Endothelial cell of umbilical vein (primary cell): ENCODE data around the gene DLEC1. TPM values are rescaled to one million over a fixed set of nuclear protein-coding genes. Genes with fewer than 3 reads are reported as not detected.
"Not testable (repeated sequence)": the region's sequence is repeated elsewhere in the genome, so short reads cannot be mapped to it uniquely, and the experiment has no call there.

Experiments used
- BruUV-seq: library from RNA; stranded (reverse); fragments of 400-500 nt; replicated peaks from 2 replicates; lab custom pipeline; 2021; lab: Mats Ljungman, UMichigan
- CTCF ChIA-PET: fragments of 300-600, 350-600 bp; sonication (Branson Sonifier 250); formaldehyde crosslinking; loops from one replicate; lab custom pipeline; 2021; ENCODE audit warnings: antibody characterized with exemption, inconsistent platforms; lab: Charles Lee
- POLR2A ChIA-PET: fragments of 300-600, 350-600 bp; sonication (Branson Sonifier 250); formaldehyde crosslinking; loops from one replicate; lab custom pipeline; 2021; ENCODE audit warnings: antibody characterized with exemption, inconsistent platforms; lab: Charles Lee
- DNase-seq: peaks from one replicate; pipeline ENCODE4 v3.0.0-alpha.2; 2011; ENCODE audit warnings: low read depth, low spot score
- FAIRE-seq: peaks from 2 replicates; lab custom pipeline; 2011; peaks lifted over from hg19 to GRCh38; lab: Jason Lieb, UNC
- H2AFZ ChIP-seq: 2 replicates; pipeline ENCODE4 v1.6.0; 2012; ENCODE audit warnings: low read depth, low read length, control low read depth, inconsistent platforms
- H3K27ac ChIP-seq: 2 replicates; pipeline ENCODE4 v1.5.1; 2011; ENCODE audit warnings: low read depth, mild to moderate bottlenecking, control low read depth, low read length, moderate library complexity; ENCODE audit not compliant: insufficient read depth
- H3K27me3 ChIP-seq, 2 experiments: 2 replicates each; pipeline versions ENCODE4 v1.6.0 to v1.6.1; 2011; ENCODE audit warnings: low read length in 2 of 2, mixed read lengths in 1 of 2; ENCODE audit not compliant: control insufficient read depth in 2 of 2, insufficient read depth in 2 of 2
- H3K36me3 ChIP-seq, 2 experiments: 2 replicates in 1 of 2; 3 replicates in 1 of 2; pipeline ENCODE4 v1.5.1; 2011; ENCODE audit warnings: low read length in 2 of 2, mild to moderate bottlenecking in 1 of 2, moderate library complexity in 1 of 2; ENCODE audit not compliant: control insufficient read depth in 2 of 2, insufficient read depth in 2 of 2; ENCODE audit errors: extremely low read depth in 1 of 2
- H3K4me1 ChIP-seq: 3 replicates; pipeline ENCODE4 v1.5.1; 2011; ENCODE audit warnings: mild to moderate bottlenecking, low read length; ENCODE audit not compliant: control insufficient read depth, insufficient read depth; ENCODE audit errors: extremely low read depth
- H3K4me2 ChIP-seq: 2 replicates; pipeline ENCODE4 v1.6.1; 2011; ENCODE audit warnings: low read length, control low read depth, mixed read lengths; ENCODE audit not compliant: insufficient read depth
- H3K4me3 ChIP-seq, 3 experiments: fragments of 200-600 bp in 1 of 3; sonication (generic), shearing (Covaris generic) in 1 of 3; replicated peaks in 1 of 3; 2 replicates each; pipeline ENCODE4 v1.5.1; 2011 to 2016; ENCODE audit warnings: control low read depth in 3 of 3, low read length in 3 of 3, mild to moderate bottlenecking in 2 of 3, inconsistent platforms in 1 of 3, low read depth in 1 of 3, moderate library complexity in 1 of 3; ENCODE audit not compliant: insufficient read depth in 1 of 3
- H3K79me2 ChIP-seq: 2 replicates; pipeline ENCODE4 v1.6.0; 2012; ENCODE audit warnings: low read length, inconsistent platforms; ENCODE audit not compliant: control insufficient read depth, insufficient read depth
- H3K9ac ChIP-seq: replicated peaks from 2 replicates; pipeline ENCODE3; 2011; ENCODE audit warnings: low read length, control low read depth; ENCODE audit not compliant: insufficient read depth; ENCODE audit errors: extremely low read depth
- H3K9me1 ChIP-seq: replicated peaks from 3 replicates; pipeline ENCODE4 v1.6.0; 2011; ENCODE audit warnings: mild to moderate bottlenecking, low read length; ENCODE audit not compliant: control insufficient read depth, insufficient read depth; ENCODE audit errors: extremely low read depth
- H3K9me3 ChIP-seq: replicated peaks from 2 replicates; pipeline ENCODE4 v1.5.1; 2012; ENCODE audit warnings: low read length, inconsistent platforms; ENCODE audit not compliant: control insufficient read depth, insufficient read depth
- H4K20me1 ChIP-seq: replicated peaks from 2 replicates; pipeline ENCODE3; 2011; ENCODE audit warnings: mild to moderate bottlenecking, low read length; ENCODE audit not compliant: control insufficient read depth, insufficient read depth; ENCODE audit errors: extremely low read depth
- EZH2 ChIP-seq: IDR thresholded peaks from 2 replicates; pipeline ENCODE4 v1.6.1; 2012; ENCODE audit warnings: borderline replicate concordance, low read depth, mild to moderate bottlenecking, moderate library complexity, low read length, inconsistent platforms; ENCODE audit not compliant: severe bottlenecking
- FOS ChIP-seq: IDR thresholded peaks from 2 replicates; pipeline ENCODE4 v1.6.1; 2011; ENCODE audit warnings: mild to moderate bottlenecking, low read length, moderate library complexity, borderline replicate concordance; ENCODE audit not compliant: insufficient read depth
- GATA2 ChIP-seq: IDR thresholded peaks from 2 replicates; pipeline ENCODE4 v1.7.0; 2011; ENCODE audit warnings: low read depth, mild to moderate bottlenecking, moderate library complexity, mixed read lengths, low read length; ENCODE audit not compliant: insufficient read length, insufficient read depth
- JUN ChIP-seq: IDR thresholded peaks from 2 replicates; pipeline ENCODE4 v1.6.1; 2011; ENCODE audit warnings: borderline replicate concordance, low read depth; ENCODE audit not compliant: insufficient read length, insufficient read depth
- MYC ChIP-seq: IDR thresholded peaks from one replicate; pipeline ENCODE4 v1.6.1; 2011; ENCODE audit warnings: mild to moderate bottlenecking, low read depth, low read length
- POLR2A ChIP-seq: IDR thresholded peaks from 2 replicates; pipeline ENCODE4 v1.6.1; 2012; ENCODE audit warnings: low read depth, mild to moderate bottlenecking, control low read depth, low read length
- POLR2AphosphoS5 ChIP-seq: IDR thresholded peaks from 2 replicates; pipeline ENCODE4 v1.6.1; 2012; ENCODE audit warnings: low read depth, mild to moderate bottlenecking, control low read depth, low read length, moderate library complexity; ENCODE audit not compliant: insufficient read depth
- dilution Hi-C: fragments of 300-500 bp; cut with MboI; formaldehyde crosslinking; loops from one replicate; pipeline ENCODE4 v1.15.0; 2019; ENCODE audit warnings: low sequenced_read_pairs; ENCODE audit not compliant: extremely low pct_ligation_motif_present
- intact Hi-C: fragments of 100-400 bp; cut with micrococcal nuclease; formaldehyde crosslinking; loops from one replicate; pipeline ENCODE4 v1.10.0; 2022
- polyA plus RNA-seq, 4 experiments: library from polyadenylated mRNA; depleted of rRNA in 3 of 4; stranded (reverse) in 3 of 4; unstranded in 1 of 4; fragments of >200 nt; gene quantifications; 2 replicates each; pipeline versions ENCODE4 v1.2.1 to v1.2.3, GENCODE V29; 2011 to 2012; ENCODE audit warnings: missing spikeins in 1 of 4
- total RNA-seq: library from RNA; stranded (reverse); gene quantifications from 2 replicates; pipeline ENCODE4 v1.2.3, GENCODE V29; 2021
- TF ChIP-seq, protein P1 (sequence below), 2 donors: IDR thresholded peaks; 1 replicate in 1 of 2; 2 replicates in 1 of 2; pipeline ENCODE4 v1.5.1; 2011; ENCODE audit warnings: low read length in 2 of 2, mild to moderate bottlenecking in 2 of 2, moderate library complexity in 2 of 2, control low read depth in 1 of 2, inconsistent platforms in 1 of 2, low read depth in 1 of 2; ENCODE audit not compliant: insufficient read depth in 1 of 2; ENCODE audit errors: extremely low read depth in 1 of 2
- TF ChIP-seq, protein P2 (sequence below): IDR thresholded peaks from 2 replicates; pipeline ENCODE4 v1.6.1; 2011; ENCODE audit not compliant: insufficient read depth, insufficient read length

The DLEC1 gene
- total and polyA plus RNA-seq, 2 donors (not counting 3 experiments of a cell fraction or from before 2014, with no cell fraction given), result not detected

DNA sequence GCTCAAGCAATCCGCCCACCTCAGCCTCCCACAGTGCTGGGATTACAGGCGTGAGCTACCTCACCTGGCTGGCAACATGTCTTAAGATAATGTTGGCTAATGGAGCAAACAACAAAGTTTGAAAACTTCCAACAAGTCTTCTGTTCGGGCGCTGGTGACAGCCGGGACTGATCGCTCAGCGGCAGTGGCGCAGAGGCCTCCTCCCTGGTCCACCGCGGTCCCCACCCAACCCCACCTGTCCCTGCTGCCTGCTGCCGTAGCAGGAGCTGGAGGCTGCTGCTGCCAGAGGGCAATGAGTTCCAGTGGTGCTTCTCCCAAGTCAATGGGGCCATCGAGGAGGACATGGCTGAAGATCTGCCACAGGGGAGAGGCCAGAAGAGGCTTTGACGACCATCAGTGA lies 12.1 kb downstream of the DLEC1 start:
- ChIA-PET CTCF (no interaction called here), POLR2A (no interaction called here)
- Histone ChIP-seq H4K20me1 (no peaks in the 10 kb centered on the region), H3K27me3 (peaks cover 3 to 10% of the 10 kb centered on the region in 2 experiments), H3K9me1 (no peaks in the 10 kb centered on the region), H2AFZ (no peak overlapping the region), H3K9ac (no peak overlapping the region), H3K79me2 (no peaks in the 10 kb centered on the region), H3K36me3 (no peaks in the 10 kb centered on the region), H3K4me2 (no peak overlapping the region), H3K4me1 (no peaks in the 10 kb centered on the region), H3K9me3 (no peaks in the 10 kb centered on the region), H3K27ac (no peak overlapping the region), H3K4me3 (no peak overlapping the region)
- TF ChIP-seq, protein P1, sequence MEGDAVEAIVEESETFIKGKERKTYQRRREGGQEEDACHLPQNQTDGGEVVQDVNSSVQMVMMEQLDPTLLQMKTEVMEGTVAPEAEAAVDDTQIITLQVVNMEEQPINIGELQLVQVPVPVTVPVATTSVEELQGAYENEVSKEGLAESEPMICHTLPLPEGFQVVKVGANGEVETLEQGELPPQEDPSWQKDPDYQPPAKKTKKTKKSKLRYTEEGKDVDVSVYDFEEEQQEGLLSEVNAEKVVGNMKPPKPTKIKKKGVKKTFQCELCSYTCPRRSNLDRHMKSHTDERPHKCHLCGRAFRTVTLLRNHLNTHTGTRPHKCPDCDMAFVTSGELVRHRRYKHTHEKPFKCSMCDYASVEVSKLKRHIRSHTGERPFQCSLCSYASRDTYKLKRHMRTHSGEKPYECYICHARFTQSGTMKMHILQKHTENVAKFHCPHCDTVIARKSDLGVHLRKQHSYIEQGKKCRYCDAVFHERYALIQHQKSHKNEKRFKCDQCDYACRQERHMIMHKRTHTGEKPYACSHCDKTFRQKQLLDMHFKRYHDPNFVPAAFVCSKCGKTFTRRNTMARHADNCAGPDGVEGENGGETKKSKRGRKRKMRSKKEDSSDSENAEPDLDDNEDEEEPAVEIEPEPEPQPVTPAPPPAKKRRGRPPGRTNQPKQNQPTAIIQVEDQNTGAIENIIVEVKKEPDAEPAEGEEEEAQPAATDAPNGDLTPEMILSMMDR (IDR thresholded peaks at IDR 0.05; ENCODE audit: extremely low read depth in 1 of 2, insufficient read depth in 1 of 2, low read depth in 1 of 2, low read length in 2 of 2), result no peak
- no peak for TF ChIP-seq MYC
- no peak for TF ChIP-seq EZH2
- no peak for TF ChIP-seq JUN
- TF ChIP-seq POLR2A, result no peak
- TF ChIP-seq FOS, result no peak
- TF ChIP-seq POLR2AphosphoS5, result no peak
- TF ChIP-seq, protein P2, sequence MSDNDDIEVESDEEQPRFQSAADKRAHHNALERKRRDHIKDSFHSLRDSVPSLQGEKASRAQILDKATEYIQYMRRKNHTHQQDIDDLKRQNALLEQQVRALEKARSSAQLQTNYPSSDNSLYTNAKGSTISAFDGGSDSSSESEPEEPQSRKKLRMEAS, result no peak
- TF ChIP-seq GATA2, result no peak
- dilution Hi-C loops, result no loop called here
- BruUV-seq, result no TSS peak
- FAIRE-seq, result no peak
- DNase-seq, result no peak
- intact Hi-C loops, result no loop called here

- H3K9me1 ChIP-seq, FAIRE-seq, H3K36me3 ChIP-seq, H3K27ac ChIP-seq, H3K9me3 ChIP-seq, H2AFZ ChIP-seq, DNase-seq, H3K9ac ChIP-seq, CTCF ChIA-PET, dilution Hi-C loops, H3K79me2 ChIP-seq, H3K4me2 ChIP-seq, H3K27me3 ChIP-seq, H3K4me1 ChIP-seq, H3K4me3 ChIP-seq, intact Hi-C loops, POLR2A ChIA-PET, H4K20me1 ChIP-seq, BruUV-seq: not testable (repeated sequence)
Measured at GRCh38 chr3:38053286-38053685, 14.3 kb downstream of the DLEC1 start.
